ENCODE results near the gene HIF3A. TPM values are rescaled to one million over a fixed set of nuclear protein-coding genes. Genes with fewer than 3 reads are reported as not detected.
A peak's percentile ranks its signal among the peaks of the same experiment; 100 is the strongest.

HIF3A gene
- total and polyA plus RNA-seq, 5 donors from 2014 or later: not detected

GRCh38 chr19:46355234-46356148, 58.6 kb downstream of the HIF3A start:
- no peak for DNase-seq
- Histone ChIP-seq H3K27me3 (ENCODE audit: control insufficient read depth, insufficient read depth, low read length) (no peaks in the 10 kb centered on the region), H3K9me3 (ENCODE audit: control insufficient read depth in 2 of 2, low read length in 2 of 2) (no peaks in the 10 kb centered on the region), H3K27ac (ENCODE audit: insufficient read depth, low read length, poor library complexity, severe bottlenecking) (no peak overlapping the region), H3K36me3 (ENCODE audit: control insufficient read depth, insufficient read depth, low read length) (peaks cover 29% of the 10 kb centered on the region), H3K4me3 (ENCODE audit: low read depth, low read length) (no peak overlapping the region), H3K4me1 (ENCODE audit: control insufficient read depth, insufficient read depth, low read length, poor library complexity, severe bottlenecking) (peaks cover 18% of the 10 kb centered on the region)
- Mint-ChIP-seq H3K9me3 (no peaks in the 10 kb centered on the region), H3K4me1 (peaks cover 13 to 62% (median 31%) of the 10 kb centered on the region in 4 donors), H3K27ac (no peak overlapping the region), H3K4me3 (no peak overlapping the region), H3K27me3 (no peaks in the 10 kb centered on the region), H3K36me3 (peaks cover 16% of the 10 kb centered on the region)
- ATAC-seq (ENCODE audit: low read depth in 2 of 2): no peak

- ATAC-seq (ENCODE audit: low read depth in 2 of 2): no peak
- no peak overlapping the region for H3K4me3 Mint-ChIP-seq
These were observed 59.6 kb downstream of the HIF3A start for GRCh38 chr19:46356149-46357055.

GRCh38 chr19:46357846-46358583, 61.2 kb downstream of the HIF3A start:
- Mint-ChIP-seq H3K36me3 (peaks cover 16% of the 10 kb centered on the region), H3K4me3 (no peak overlapping the region), H3K4me1 (peaks cover 13 to 56% (median 35%) of the 10 kb centered on the region in 4 donors), H3K27ac (peak overlapping the region in 1 of 3 donors; percentile 36), H3K27me3 (no peaks in the 10 kb centered on the region), H3K9me3 (no peaks in the 10 kb centered on the region)
- Histone ChIP-seq H3K36me3 (ENCODE audit: control insufficient read depth, insufficient read depth, low read length) (peaks cover 29% of the 10 kb centered on the region), H3K4me1 (ENCODE audit: control insufficient read depth, insufficient read depth, low read length, poor library complexity, severe bottlenecking) (peaks cover 20% of the 10 kb centered on the region), H3K27me3 (ENCODE audit: control insufficient read depth, insufficient read depth, low read length) (no peaks in the 10 kb centered on the region), H3K4me3 (ENCODE audit: low read depth, low read length) (no peak overlapping the region), H3K9me3 (ENCODE audit: control insufficient read depth in 2 of 2, low read length in 2 of 2) (no peaks in the 10 kb centered on the region), H3K27ac (ENCODE audit: insufficient read depth, low read length, poor library complexity, severe bottlenecking) (no peak overlapping the region)
- DNase-seq: no peak
- ATAC-seq (ENCODE audit: low read depth in 2 of 2): no peak

More at GRCh38 chr19:46356149-46357055, 59.6 kb downstream of the HIF3A start:
- Histone ChIP-seq H3K27me3 (ENCODE audit: control insufficient read depth, insufficient read depth, low read length) (no peaks in the 10 kb centered on the region), H3K36me3 (ENCODE audit: control insufficient read depth, insufficient read depth, low read length) (peaks cover 29% of the 10 kb centered on the region), H3K9me3 (ENCODE audit: control insufficient read depth in 2 of 2, low read length in 2 of 2) (no peaks in the 10 kb centered on the region), H3K27ac (ENCODE audit: insufficient read depth, low read length, poor library complexity, severe bottlenecking) (no peak overlapping the region), H3K4me3 (ENCODE audit: low read depth, low read length) (no peak overlapping the region), H3K4me1 (ENCODE audit: control insufficient read depth, insufficient read depth, low read length, poor library complexity, severe bottlenecking) (peaks cover 16% of the 10 kb centered on the region)
- H3K4me1 Mint-ChIP-seq: peaks cover 8 to 58% (median 29%) of the 10 kb centered on the region in 4 donors
- DNase-seq: no peak
- peaks cover 16% of the 10 kb centered on the region for H3K36me3 Mint-ChIP-seq
- no peaks in the 10 kb centered on the region for H3K9me3 Mint-ChIP-seq
- no peaks in the 10 kb centered on the region for H3K27me3 Mint-ChIP-seq
- H3K27ac Mint-ChIP-seq: peak overlapping the region in 1 of 3 donors; percentile 44

GRCh38 chr19:46361915-46362314, 65.1 kb downstream of the HIF3A start:
- Histone ChIP-seq H3K27ac (ENCODE audit: insufficient read depth, low read length, poor library complexity, severe bottlenecking) (no peak overlapping the region), H3K27me3 (ENCODE audit: control insufficient read depth, insufficient read depth, low read length) (no peaks in the 10 kb centered on the region), H3K9me3 (ENCODE audit: control insufficient read depth in 2 of 2, low read length in 2 of 2) (no peaks in the 10 kb centered on the region), H3K4me1 (ENCODE audit: control insufficient read depth, insufficient read depth, low read length, poor library complexity, severe bottlenecking) (peaks cover 20% of the 10 kb centered on the region), H3K4me3 (ENCODE audit: low read depth, low read length) (peak overlapping the region; percentile 64), H3K36me3 (ENCODE audit: control insufficient read depth, insufficient read depth, low read length) (peaks cover 13% of the 10 kb centered on the region)
- Mint-ChIP-seq H3K27me3 (no peaks in the 10 kb centered on the region), H3K27ac (peak overlapping the region in 1 of 3 donors; percentile 78), H3K4me3 (peak overlapping the region; percentile 22 to 91 (median 80)), H3K4me1 (peaks cover 18 to 59% (median 36%) of the 10 kb centered on the region in 4 donors), H3K9me3 (no peaks in the 10 kb centered on the region), H3K36me3 (peaks cover 18% of the 10 kb centered on the region)
- ATAC-seq (ENCODE audit: low read depth in 2 of 2): peak; percentile 62 to 86
- peak in 2 of 3 donors; percentile 66 to 67 for DNase-seq

- no peaks in the 10 kb centered on the region for H3K9me3 ChIP-seq (ENCODE audit: control insufficient read depth in 2 of 2, low read length in 2 of 2)
- ATAC-seq (ENCODE audit: low read depth in 2 of 2) (no peak), DNase-seq (no peak)
- H3K4me1 ChIP-seq (ENCODE audit: control insufficient read depth, insufficient read depth, low read length, poor library complexity, severe bottlenecking): peaks cover 20% of the 10 kb centered on the region
- H3K4me1 Mint-ChIP-seq: peaks cover 11 to 47% (median 26%) of the 10 kb centered on the region in 4 donors
- H3K4me3 Mint-ChIP-seq: no peak overlapping the region
- peaks cover 7% of the 10 kb centered on the region for H3K36me3 ChIP-seq (ENCODE audit: control insufficient read depth, insufficient read depth, low read length)
- H3K27me3 Mint-ChIP-seq: no peaks in the 10 kb centered on the region
- H3K27ac ChIP-seq (ENCODE audit: insufficient read depth, low read length, poor library complexity, severe bottlenecking): no peak overlapping the region
- no peak overlapping the region for H3K4me3 ChIP-seq (ENCODE audit: low read depth, low read length)
- no peaks in the 10 kb centered on the region for H3K27me3 ChIP-seq (ENCODE audit: control insufficient read depth, insufficient read depth, low read length)
- H3K9me3 Mint-ChIP-seq: no peaks in the 10 kb centered on the region
- H3K27ac Mint-ChIP-seq: no peak overlapping the region
- peaks cover 16% of the 10 kb centered on the region for H3K36me3 Mint-ChIP-seq
These were observed 67.5 kb downstream of the HIF3A start for GRCh38 chr19:46364359-46364758.

GRCh38 chr19:46365561-46365960, 68.7 kb downstream of the HIF3A start:
- Mint-ChIP-seq H3K27ac (no peak overlapping the region), H3K4me3 (no peak overlapping the region), H3K4me1 (peaks cover 11 to 39% (median 24%) of the 10 kb centered on the region in 4 donors), H3K27me3 (no peaks in the 10 kb centered on the region), H3K9me3 (no peaks in the 10 kb centered on the region), H3K36me3 (peaks cover 16% of the 10 kb centered on the region)
- Histone ChIP-seq H3K27ac (ENCODE audit: insufficient read depth, low read length, poor library complexity, severe bottlenecking) (no peak overlapping the region), H3K4me3 (ENCODE audit: low read depth, low read length) (no peak overlapping the region), H3K9me3 (ENCODE audit: control insufficient read depth in 2 of 2, low read length in 2 of 2) (no peaks in the 10 kb centered on the region), H3K4me1 (ENCODE audit: control insufficient read depth, insufficient read depth, low read length, poor library complexity, severe bottlenecking) (peaks cover 18% of the 10 kb centered on the region), H3K36me3 (ENCODE audit: control insufficient read depth, insufficient read depth, low read length) (peaks cover 11% of the 10 kb centered on the region), H3K27me3 (ENCODE audit: control insufficient read depth, insufficient read depth, low read length) (no peaks in the 10 kb centered on the region)
- DNase-seq (no peak), ATAC-seq (ENCODE audit: low read depth in 2 of 2) (no peak)

Measured in CD4-positive, CD25-positive, alpha-beta regulatory T cell (primary cell).